GM19193 (cell line): ENCODE measurements around the gene DCST1.

Experiments used
- POLR2A ChIP-seq: IDR thresholded peaks from 4 replicates; pipeline ENCODE4 v1.6.1; 2011; ENCODE audit not compliant: insufficient read depth, insufficient read length; ENCODE audit errors: extremely low read depth

DCST1 gene

GRCh38 chr1:155077758-155078445 lies 44.3 kb downstream of the DCST1 start:
- no peak for TF ChIP-seq POLR2A

- no peak for TF ChIP-seq POLR2A
Observed at GRCh38 chr1:155078469-155079209, 45.0 kb downstream of the DCST1 start, which contains the start of gene EFNA3. Gene EFNA3, plus strand, starts transcription at chr1:155078837. Its CDS starts 105 bp downstream, at chr1:155078942.

GRCh38 chr1:155079210-155079486 lies 45.5 kb downstream of the DCST1 start:
- no peak for TF ChIP-seq POLR2A

GRCh38 chr1:155079487-155080311 lies 46.1 kb downstream of the DCST1 start:
- TF ChIP-seq POLR2A = no peak

- TF ChIP-seq POLR2A = no peak
Observed at GRCh38 chr1:155080312-155081228, 46.9 kb downstream of the DCST1 start.

- TF ChIP-seq POLR2A = no peak
Observed at GRCh38 chr1:155081472-155082300, 48.1 kb downstream of the DCST1 start.

GRCh38 chr1:155082301-155083051 lies 48.9 kb downstream of the DCST1 start:
- TF ChIP-seq POLR2A = no peak

GRCh38 chr1:155083052-155083541 lies 49.5 kb downstream of the DCST1 start:
- no peak for TF ChIP-seq POLR2A

GRCh38 chr1:155083865-155084721 lies 50.5 kb downstream of the DCST1 start:
- TF ChIP-seq POLR2A = no peak

GRCh38 chr1:155084722-155085503 lies 51.3 kb downstream of the DCST1 start:
- TF ChIP-seq POLR2A = no peak

- TF ChIP-seq POLR2A = no peak
Observed at GRCh38 chr1:155085504-155086127, 52.0 kb downstream of the DCST1 start.
